ENCODE data around the gene AGR2. TPM values are rescaled to one million over a fixed set of nuclear protein-coding genes. Genes with fewer than 3 reads are reported as not detected.

The AGR2 gene
- total RNA-seq, 2 experiments from 2014 or later = not detected

DNA sequence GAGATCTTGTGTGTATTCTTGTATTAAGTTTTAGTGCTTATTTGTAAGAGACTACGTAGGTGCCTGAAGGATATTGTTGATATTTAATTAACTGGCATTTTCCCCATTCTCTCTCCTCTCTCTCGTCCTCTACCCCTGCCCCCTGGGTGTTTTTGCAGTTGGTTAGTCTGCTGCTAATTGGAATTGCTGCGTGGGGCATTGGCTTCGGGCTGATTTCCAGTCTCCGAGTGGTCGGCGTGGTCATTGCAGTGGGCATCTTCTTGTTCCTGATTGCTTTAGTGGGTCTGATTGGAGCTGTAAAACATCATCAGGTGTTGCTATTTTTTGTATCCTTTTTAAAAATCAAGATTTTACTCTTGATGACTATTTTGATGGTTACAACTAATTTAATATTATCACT is 28.7 kb downstream of the AGR2 start:
- DNase-seq = no peak
- Mint-ChIP-seq H3K27me3 (peaks cover 6% of the 10 kb centered on the region), H3K4me1 (ENCODE audit: low read depth) (no peaks in the 10 kb centered on the region), H3K9me3 (no peaks in the 10 kb centered on the region), H3K36me3 (ENCODE audit: low read depth) (no peaks in the 10 kb centered on the region), H3K4me3 (no peak overlapping the region), H3K27ac (no peak overlapping the region)
- H3K9me3 ChIP-seq (ENCODE audit: control insufficient read depth in 1 of 2, insufficient read depth in 1 of 2, low read length in 2 of 2) = no peaks in the 10 kb centered on the region
- TF ChIP-seq, protein P1, sequence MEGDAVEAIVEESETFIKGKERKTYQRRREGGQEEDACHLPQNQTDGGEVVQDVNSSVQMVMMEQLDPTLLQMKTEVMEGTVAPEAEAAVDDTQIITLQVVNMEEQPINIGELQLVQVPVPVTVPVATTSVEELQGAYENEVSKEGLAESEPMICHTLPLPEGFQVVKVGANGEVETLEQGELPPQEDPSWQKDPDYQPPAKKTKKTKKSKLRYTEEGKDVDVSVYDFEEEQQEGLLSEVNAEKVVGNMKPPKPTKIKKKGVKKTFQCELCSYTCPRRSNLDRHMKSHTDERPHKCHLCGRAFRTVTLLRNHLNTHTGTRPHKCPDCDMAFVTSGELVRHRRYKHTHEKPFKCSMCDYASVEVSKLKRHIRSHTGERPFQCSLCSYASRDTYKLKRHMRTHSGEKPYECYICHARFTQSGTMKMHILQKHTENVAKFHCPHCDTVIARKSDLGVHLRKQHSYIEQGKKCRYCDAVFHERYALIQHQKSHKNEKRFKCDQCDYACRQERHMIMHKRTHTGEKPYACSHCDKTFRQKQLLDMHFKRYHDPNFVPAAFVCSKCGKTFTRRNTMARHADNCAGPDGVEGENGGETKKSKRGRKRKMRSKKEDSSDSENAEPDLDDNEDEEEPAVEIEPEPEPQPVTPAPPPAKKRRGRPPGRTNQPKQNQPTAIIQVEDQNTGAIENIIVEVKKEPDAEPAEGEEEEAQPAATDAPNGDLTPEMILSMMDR (IDR thresholded peaks at IDR 0.05) = no peak
- intact Hi-C loops (cut with DNase I, micrococcal nuclease) = no loop called here
- POLR2A ChIA-PET = no interaction called here
- H3K4me1 ChIP-seq (ENCODE audit: insufficient read depth, low read length) = no peaks in the 10 kb centered on the region
- no peak for ATAC-seq (ENCODE audit: poor library complexity)
- no peaks in the 10 kb centered on the region for H3K36me3 ChIP-seq (ENCODE audit: insufficient read depth, low read length)
- no peaks in the 10 kb centered on the region for H3K27me3 ChIP-seq (ENCODE audit: control insufficient read depth in 1 of 2, insufficient read depth in 2 of 2, low read length in 2 of 2)
- no peak overlapping the region for H3K4me3 ChIP-seq (ENCODE audit: low read length)
- CTCF ChIA-PET = no interaction called here
- H3K27ac ChIP-seq (ENCODE audit: low read depth in 1 of 2, low read length in 2 of 2) = no peak overlapping the region

DNA sequence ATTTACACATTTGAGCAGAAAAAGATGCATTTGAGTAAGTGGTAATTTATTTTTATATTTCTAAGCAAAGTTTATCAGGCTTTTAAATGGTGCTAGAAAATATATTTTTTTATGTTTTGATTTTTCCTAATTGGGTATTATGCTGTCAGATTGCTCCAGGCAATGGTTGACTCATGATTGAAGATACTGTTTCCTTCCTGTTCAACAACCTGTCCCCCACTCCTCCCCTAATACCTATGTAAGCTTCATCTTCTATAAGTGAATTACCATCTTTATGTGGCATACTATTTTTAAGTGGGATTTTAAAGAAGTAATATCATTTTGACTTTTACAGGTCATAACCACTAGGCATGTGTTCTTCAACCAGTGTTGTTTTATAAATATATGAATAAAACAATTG is 29.8 kb downstream of the AGR2 start:
- TF ChIP-seq, protein P1 (IDR thresholded peaks at IDR 0.05) = no peak
- ATAC-seq (ENCODE audit: poor library complexity) (no peak), DNase-seq (no peak)
- H3K4me1 ChIP-seq (ENCODE audit: insufficient read depth, low read length) = no peaks in the 10 kb centered on the region
- H3K27ac ChIP-seq (ENCODE audit: low read depth in 1 of 2, low read length in 2 of 2) = no peak overlapping the region
- ChIA-PET CTCF (no interaction called here), POLR2A (no interaction called here)
- Mint-ChIP-seq H3K4me1 (ENCODE audit: low read depth) (no peaks in the 10 kb centered on the region), H3K4me3 (no peak overlapping the region), H3K36me3 (ENCODE audit: low read depth) (no peaks in the 10 kb centered on the region), H3K27me3 (peaks cover 7% of the 10 kb centered on the region), H3K27ac (no peak overlapping the region), H3K9me3 (no peaks in the 10 kb centered on the region)
- H3K27me3 ChIP-seq (ENCODE audit: control insufficient read depth in 1 of 2, insufficient read depth in 2 of 2, low read length in 2 of 2) = no peaks in the 10 kb centered on the region
- intact Hi-C loops (cut with DNase I, micrococcal nuclease) = no loop called here
- no peaks in the 10 kb centered on the region for H3K36me3 ChIP-seq (ENCODE audit: insufficient read depth, low read length)
- H3K4me3 ChIP-seq (ENCODE audit: low read length) = no peak overlapping the region
- H3K9me3 ChIP-seq (ENCODE audit: control insufficient read depth in 1 of 2, insufficient read depth in 1 of 2, low read length in 2 of 2) = no peaks in the 10 kb centered on the region

- ATAC-seq (ENCODE audit: poor library complexity) (no peak), DNase-seq (no peak)
- POLR2A ChIA-PET = no interaction called here
- Histone ChIP-seq H3K27ac (ENCODE audit: low read depth in 1 of 2, low read length in 2 of 2) (no peak overlapping the region), H3K4me1 (ENCODE audit: insufficient read depth, low read length) (no peaks in the 10 kb centered on the region), H3K27me3 (ENCODE audit: control insufficient read depth in 1 of 2, insufficient read depth in 2 of 2, low read length in 2 of 2) (no peaks in the 10 kb centered on the region), H3K9me3 (ENCODE audit: control insufficient read depth in 1 of 2, insufficient read depth in 1 of 2, low read length in 2 of 2) (no peaks in the 10 kb centered on the region), H3K36me3 (ENCODE audit: insufficient read depth, low read length) (no peaks in the 10 kb centered on the region), H3K4me3 (ENCODE audit: low read length) (no peak overlapping the region)
- H3K36me3 Mint-ChIP-seq (ENCODE audit: low read depth) = no peaks in the 10 kb centered on the region
- TF ChIP-seq, protein P1 (IDR thresholded peaks at IDR 0.05) = no peak
- no peak overlapping the region for H3K4me3 Mint-ChIP-seq
- intact Hi-C loops (cut with DNase I, micrococcal nuclease) = no loop called here
- H3K9me3 Mint-ChIP-seq = no peaks in the 10 kb centered on the region
- no peaks in the 10 kb centered on the region for H3K4me1 Mint-ChIP-seq (ENCODE audit: low read depth)
- H3K27me3 Mint-ChIP-seq = peaks cover 7% of the 10 kb centered on the region
- CTCF ChIA-PET = no interaction called here
- H3K27ac Mint-ChIP-seq = no peak overlapping the region
Observed at GRCh38 chr7:16774294-16774693, 30.5 kb downstream of the AGR2 start.

All from CD4-positive, alpha-beta T cell (primary cell).